GM19351 (cell line): ENCODE data around the gene GPSM1.

ENCODE experiments used
- ATAC-seq: cut with Tn5 transposase; IDR thresholded peaks from one replicate; pipeline ENCODE4 v1.9.1; 2021; ENCODE audit warnings: mild to moderate bottlenecking, moderate library complexity; ENCODE audit not compliant: unreplicated experiment

GPSM1 gene

GRCh38 chr9:136331556-136332481, 4.5 kb downstream of the GPSM1 start:
- no peak for ATAC-seq

DNA sequence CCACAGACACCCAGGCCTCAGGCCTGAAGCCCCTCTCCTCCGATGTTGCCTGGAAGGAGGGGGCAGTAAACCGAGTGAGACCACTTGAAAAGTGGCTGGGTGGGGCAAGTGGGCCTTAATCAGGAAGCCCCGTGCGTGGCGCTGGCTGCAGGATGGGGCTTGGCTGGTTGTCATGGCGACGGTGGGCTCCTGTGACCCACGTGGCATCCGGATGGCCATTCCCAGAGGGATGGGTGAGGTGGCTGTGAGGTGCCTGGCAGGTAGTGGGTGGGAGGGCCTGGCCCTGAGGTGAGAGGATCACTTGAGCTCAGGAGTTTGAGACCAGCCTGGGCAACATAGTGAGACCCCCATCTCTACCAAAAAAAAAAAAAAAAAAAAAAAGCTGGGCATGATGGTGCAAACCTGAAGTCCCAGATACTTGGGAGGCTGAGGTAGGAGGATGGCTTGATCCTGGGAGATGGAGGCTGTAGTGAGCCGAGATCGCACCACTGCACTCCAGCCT, 5.2 kb downstream of the GPSM1 start:
- no peak for ATAC-seq

- ATAC-seq = no peak
Observed at GRCh38 chr9:136333045-136333444, 5.7 kb downstream of the GPSM1 start.

- no peak for ATAC-seq
Observed at GRCh38 chr9:136333486-136333885, 6.1 kb downstream of the GPSM1 start.

- no peak for ATAC-seq
Observed at GRCh38 chr9:136334541-136334940, 7.2 kb downstream of the GPSM1 start.

GRCh38 chr9:136335296-136336155, 8.2 kb downstream of the GPSM1 start:
- ATAC-seq = no peak

- ATAC-seq = no peak
Observed at GRCh38 chr9:136336156-136336870, 9.0 kb downstream of the GPSM1 start.

- no peak for ATAC-seq
Observed at GRCh38 chr9:136336881-136337280, 9.5 kb downstream of the GPSM1 start.

DNA sequence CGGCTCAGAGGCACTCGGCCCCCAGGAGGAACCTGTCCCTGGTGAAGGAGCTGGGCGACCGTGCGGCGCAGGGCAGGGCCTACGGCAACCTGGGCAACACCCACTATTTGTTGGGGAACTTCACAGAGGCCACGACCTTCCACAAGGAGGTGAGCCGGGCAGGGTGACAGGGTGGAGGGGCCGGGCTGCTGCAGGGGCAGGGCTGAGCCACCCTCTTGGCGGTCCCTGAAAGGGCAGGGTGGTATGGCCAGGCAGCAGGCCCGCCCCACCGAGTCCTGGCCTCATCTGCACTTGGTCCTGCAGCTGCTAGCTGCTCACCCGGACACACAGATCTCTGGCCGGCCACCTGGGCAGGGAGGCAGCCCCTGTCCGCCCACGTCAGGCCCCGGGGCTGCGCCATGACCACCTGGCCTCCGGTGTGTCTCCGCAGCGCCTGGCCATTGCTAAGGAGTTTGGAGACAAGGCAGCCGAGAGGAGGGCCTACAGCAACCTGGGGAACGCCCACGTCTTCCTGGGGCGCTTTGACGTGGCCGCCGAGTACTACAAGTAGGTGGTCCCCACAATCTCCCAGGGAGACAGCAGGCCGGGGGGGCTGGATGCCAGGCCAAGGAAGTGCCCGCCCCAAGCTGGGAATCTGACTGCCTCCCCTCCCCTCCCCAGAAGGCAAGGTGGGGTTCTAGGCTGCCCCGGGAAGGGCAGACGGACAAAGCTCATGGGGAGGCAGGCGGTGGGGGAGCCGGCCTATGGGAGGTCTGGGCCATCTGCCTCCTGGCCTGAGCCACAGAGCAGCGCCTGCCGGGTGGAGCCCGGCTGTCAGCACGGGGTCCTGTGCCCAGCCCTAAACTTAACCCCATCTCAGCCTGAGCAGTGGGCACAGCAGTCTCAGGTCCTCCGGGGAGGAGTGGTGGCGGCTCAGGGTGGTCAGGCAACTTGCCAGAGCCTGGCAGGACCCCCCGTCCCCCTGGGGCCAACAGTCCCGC, 10.4 kb downstream of the GPSM1 start:
- no peak for ATAC-seq

GRCh38 chr9:136338511-136338910, 11.2 kb downstream of the GPSM1 start:
- no peak for ATAC-seq

- ATAC-seq = no peak
Observed at GRCh38 chr9:136339173-136339957, 12.0 kb downstream of the GPSM1 start.

- ATAC-seq = no peak
Observed at GRCh38 chr9:136339958-136340310, 12.6 kb downstream of the GPSM1 start.

- no peak for ATAC-seq
Observed at GRCh38 chr9:136340356-136341041, 13.2 kb downstream of the GPSM1 start.

- no peak for ATAC-seq
Observed at GRCh38 chr9:136341042-136341655, 13.8 kb downstream of the GPSM1 start.

GRCh38 chr9:136341769-136342168, 14.4 kb downstream of the GPSM1 start:
- no peak for ATAC-seq

DNA sequence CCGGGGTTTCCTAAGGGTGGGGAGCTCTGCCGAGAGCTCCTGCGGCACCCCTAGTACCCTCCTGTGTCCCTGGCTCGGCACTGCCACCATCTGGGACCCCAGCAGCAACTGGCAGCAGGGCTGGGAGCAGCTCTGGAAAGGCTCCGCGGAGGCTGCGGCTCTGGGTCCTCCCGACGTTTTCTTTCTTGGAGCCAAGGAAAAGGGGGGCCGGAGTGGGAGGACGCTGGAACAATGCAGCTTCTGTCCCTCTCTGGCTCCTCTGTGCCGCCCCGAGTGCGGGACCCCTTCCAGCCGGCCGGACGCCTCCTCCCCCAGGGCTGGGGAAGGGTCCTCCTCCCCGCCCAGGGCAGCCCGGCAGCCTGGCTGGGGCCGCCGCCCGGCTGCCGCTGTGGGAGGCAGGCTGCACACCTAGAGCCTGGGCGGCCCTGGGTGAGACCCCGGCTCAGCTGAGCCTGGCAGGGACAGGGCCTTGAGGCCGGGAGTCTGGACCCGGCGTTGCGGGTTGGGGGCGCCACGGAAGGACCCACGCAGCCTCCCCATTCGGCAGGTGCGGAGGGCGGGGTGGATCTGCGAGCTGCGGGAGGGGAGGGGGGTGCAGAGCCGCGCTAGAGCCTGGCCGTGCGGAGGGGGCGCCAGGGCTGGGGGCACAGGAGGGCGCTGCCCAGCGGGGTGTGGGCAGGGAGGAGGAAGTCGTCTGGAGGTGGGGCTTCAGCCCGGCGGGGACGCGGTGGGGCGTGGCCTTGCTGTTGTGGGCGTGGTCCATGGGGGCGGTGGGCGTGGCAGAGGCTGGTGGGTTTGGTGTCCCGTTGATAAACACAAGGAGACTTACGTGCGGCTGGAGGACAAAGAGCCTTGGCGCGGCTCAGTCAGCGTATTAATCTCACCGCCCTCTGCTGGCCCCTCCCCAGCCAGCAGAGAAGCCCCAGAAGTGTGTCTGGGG, 15.1 kb downstream of the GPSM1 start:
- ATAC-seq = no peak
